Activated T-helper 1 cell treated with anti-CD3 and anti-CD28 coated beads, Interleukin-12 subunit alpha, Interleukin-12 subunit beta, Interleukin-2, Interleukin-4 antibody, amounts not matched to agents 30 ng/mL and 10 ng/mL and 1 ng/mL, durations not matched to agents 14 hours and 24 hours and 36 hours (primary cell): Measurements from ENCODE around the gene HDAC5. TPM values are rescaled to one million over a fixed set of nuclear protein-coding genes. Genes with fewer than 3 reads are reported as not detected.
A peak's percentile ranks its signal among the peaks of the same experiment; 100 is the strongest.
"Not testable (repeated sequence)": the region's sequence is repeated elsewhere in the genome, so short reads cannot be mapped to it uniquely, and the experiment has no call there.

Source experiments
- DNase-seq: peaks from one replicate; pipeline ENCODE4 v3.0.0; 2021; ENCODE audit warnings: low spot score
- H3K27ac Mint-ChIP-seq: one replicate; pipeline ENCODE4 v1.8.0; 2021; ENCODE audit warnings: mild to moderate bottlenecking, mixed read lengths
- H3K27me3 Mint-ChIP-seq: one replicate; pipeline ENCODE4 v1.8.0; 2022; ENCODE audit warnings: mild to moderate bottlenecking, moderate library complexity, mixed read lengths; ENCODE audit not compliant: insufficient read depth
- H3K36me3 Mint-ChIP-seq: one replicate; pipeline ENCODE4 v1.8.0; 2021; ENCODE audit warnings: low read depth, mixed read lengths
- H3K4me1 Mint-ChIP-seq: one replicate; pipeline ENCODE4 v1.8.0; 2021; ENCODE audit warnings: low read depth, mixed read lengths
- H3K4me3 Mint-ChIP-seq: one replicate; pipeline ENCODE4 v1.8.0; 2021; ENCODE audit warnings: mild to moderate bottlenecking, moderate library complexity, mixed read lengths
- H3K9me3 Mint-ChIP-seq: one replicate; pipeline ENCODE4 v1.8.0; 2021; ENCODE audit warnings: mixed read lengths
- intact Hi-C: fragments of 100-400 bp; cut with micrococcal nuclease; formaldehyde crosslinking; loops from one replicate; pipeline ENCODE4 v1.15.1; 2024
- total RNA-seq: library from RNA; stranded (reverse); gene quantifications from 2 replicates; pipeline ENCODE4 v1.2.3, GENCODE V29; 2022

Gene HDAC5
- total RNA-seq, 1 donor from 2014 or later = 20.6 TPM

DNA sequence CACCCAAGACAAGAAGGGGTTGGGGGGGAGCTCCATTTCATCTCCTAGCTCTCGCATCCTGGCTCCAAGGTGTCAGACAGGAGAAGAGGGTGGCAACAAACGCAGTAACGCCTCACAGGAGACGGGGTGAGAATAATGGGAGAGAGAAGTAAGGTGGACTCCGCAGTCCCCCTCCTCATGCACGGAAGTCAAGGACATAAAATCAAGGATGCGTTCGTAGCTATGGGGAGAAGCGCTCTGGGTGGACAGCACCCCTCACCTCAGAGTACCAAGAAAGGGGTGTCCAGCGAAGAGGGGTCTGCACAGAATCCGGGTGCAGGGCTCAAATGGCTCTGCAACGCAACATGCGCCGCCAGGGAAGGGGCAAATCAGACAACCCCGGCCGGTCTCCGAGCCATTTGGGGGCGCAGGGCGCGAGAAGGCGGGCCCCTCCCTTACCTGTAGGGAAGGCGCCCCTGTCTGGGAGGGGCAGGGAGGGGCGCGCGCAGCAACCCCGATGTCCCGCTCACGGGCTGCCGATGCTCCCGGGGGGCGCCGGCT is 555 bp downstream of the HDAC5 start:
- Mint-ChIP-seq H3K4me3 (peak overlapping the region; percentile 89), H3K9me3 (no peaks in the 10 kb centered on the region)
- DNase-seq = no peak

DNA sequence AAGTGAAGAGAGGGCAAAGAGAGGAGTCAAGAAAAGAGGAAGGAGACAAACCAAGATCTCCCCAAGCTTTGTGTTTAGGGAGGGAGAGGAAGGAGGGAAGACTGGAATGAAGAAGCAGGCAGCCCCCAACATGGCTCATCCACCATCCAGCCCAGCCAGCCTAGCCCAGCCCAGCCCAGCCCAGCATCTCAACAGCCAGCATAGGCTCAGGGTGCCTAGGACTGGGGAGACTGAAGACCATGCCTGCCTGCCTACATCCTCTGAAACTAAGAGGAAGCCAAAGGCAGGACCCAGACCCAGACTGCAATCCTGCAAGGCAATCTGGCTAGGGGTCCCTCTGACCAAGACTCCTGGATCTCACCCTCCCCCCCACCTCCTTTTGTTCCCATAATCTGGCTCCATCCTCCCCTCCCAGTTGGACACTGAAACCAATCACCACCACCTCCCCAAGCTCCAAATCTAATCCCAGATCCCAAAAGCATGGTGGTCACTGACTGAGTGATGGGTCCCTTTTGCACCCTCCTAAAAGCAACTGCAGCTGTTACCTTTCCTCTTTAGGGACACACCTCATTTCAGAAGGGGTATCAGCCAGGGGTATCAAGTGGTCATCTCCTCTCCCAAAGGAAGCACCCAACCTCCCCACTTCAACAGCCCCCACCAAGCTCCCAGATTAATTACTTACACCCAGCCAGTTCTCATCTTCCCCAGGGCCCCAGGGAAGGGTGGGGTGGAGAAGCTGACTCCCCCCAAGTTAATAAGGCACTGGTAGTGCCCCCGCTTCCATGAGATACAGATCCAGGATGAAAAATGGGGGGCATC is 1.2 kb downstream of the HDAC5 start:
- peaks cover 25% of the 10 kb centered on the region for H3K4me1 Mint-ChIP-seq
- DNase-seq = no peak
- peaks cover 12% of the 10 kb centered on the region for H3K27me3 Mint-ChIP-seq
- intact Hi-C loops = loop anchor here (2.0 to 5.0 kb wide), 5 partner anchors 35 to 225 kb away; partner anchors contain the start of genes GRN and TMEM101
- peak overlapping the region; percentile 89 for H3K4me3 Mint-ChIP-seq
- H3K27ac Mint-ChIP-seq = peak overlapping the region; percentile 76
- no peaks in the 10 kb centered on the region for H3K9me3 Mint-ChIP-seq
- H3K36me3 Mint-ChIP-seq = no peaks in the 10 kb centered on the region

More for the DNA sequence above, 555 bp downstream of the HDAC5 start:
- H3K36me3 Mint-ChIP-seq = no peaks in the 10 kb centered on the region
- H3K27me3 Mint-ChIP-seq = peaks cover 12% of the 10 kb centered on the region
- peaks cover 25% of the 10 kb centered on the region for H3K4me1 Mint-ChIP-seq
- intact Hi-C loops = loop anchor here (1.0 to 5.0 kb wide), 9 partner anchors 18 to 224 kb away; partner anchors contain the start of genes G6PC3, GRN, HROB and LSM12
- H3K27ac Mint-ChIP-seq = peak overlapping the region; percentile 76

DNA sequence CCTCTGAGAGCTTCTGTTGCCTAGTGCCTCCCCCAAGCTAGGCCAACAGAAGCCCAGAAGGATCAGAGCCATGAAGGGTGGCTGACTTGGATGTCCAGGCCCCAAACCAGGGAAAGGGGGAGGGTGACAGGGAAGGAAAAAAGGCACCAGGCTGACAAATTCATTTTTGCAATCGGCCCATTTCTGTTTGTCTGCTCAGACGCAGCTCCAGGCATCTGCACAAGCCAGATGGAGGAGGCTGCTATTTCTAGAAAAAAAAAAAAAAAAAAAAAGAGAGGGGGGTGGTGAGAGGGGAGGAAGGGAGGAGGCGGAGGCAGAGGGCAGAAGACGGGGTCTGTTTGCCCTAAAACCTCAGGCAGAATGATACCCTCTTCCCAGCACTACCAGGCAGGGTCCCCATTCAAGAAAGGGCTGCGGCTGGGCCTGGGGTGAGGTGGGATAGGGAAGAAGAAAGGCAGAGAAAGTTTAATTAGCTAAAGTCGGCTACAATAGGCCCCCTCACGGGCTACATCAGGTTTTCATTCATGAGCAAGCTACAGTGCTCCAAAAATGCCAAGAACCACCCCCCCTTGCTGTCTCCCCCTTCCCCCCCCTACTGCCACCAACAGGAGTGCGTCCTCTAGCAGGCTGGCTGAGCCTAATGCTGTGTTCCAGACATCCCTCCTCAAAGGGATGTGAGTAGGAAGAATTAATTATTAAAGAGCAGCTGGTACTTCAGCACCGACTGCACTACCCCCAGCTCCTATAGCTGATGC is 2.4 kb downstream of the HDAC5 start:
- intact Hi-C loops = loop anchor here (5.0 kb wide), 2 partner anchors 206 to 226 kb away; partner anchors contain the start of gene GRN
- DNase-seq = no peak
- no peaks in the 10 kb centered on the region for H3K36me3 Mint-ChIP-seq
- H3K4me3 Mint-ChIP-seq = peak overlapping the region; percentile 89
- peaks cover 12% of the 10 kb centered on the region for H3K27me3 Mint-ChIP-seq
- H3K4me1 Mint-ChIP-seq = peaks cover 25% of the 10 kb centered on the region
- no peak overlapping the region for H3K27ac Mint-ChIP-seq
- H3K9me3 Mint-ChIP-seq = no peaks in the 10 kb centered on the region

DNA sequence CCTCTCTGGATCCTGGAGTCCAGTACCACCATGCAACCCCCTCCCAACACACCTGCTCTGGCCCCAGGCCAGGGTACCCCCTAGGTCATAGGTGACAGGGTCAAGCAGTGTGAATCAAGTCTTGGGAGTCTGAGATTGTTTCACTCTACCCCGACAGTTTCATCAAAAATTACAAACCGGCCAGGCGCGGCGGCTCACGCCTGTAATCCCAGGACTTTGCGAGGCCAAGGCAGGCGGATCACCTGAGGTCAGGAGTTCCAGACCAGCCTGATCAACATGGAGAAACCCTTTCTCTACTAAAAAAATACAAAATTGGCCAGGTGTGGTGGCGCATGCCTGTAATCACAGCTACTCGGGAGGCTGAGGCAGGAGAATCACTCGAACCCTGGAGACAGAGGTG is 3.2 kb downstream of the HDAC5 start:
- peaks cover 25% of the 10 kb centered on the region for H3K4me1 Mint-ChIP-seq
- intact Hi-C loops = loop anchor here (5.0 kb wide), 2 partner anchors 207 to 227 kb away; partner anchors contain the start of gene GRN
- not testable (repeated sequence) for H3K9me3 Mint-ChIP-seq, DNase-seq, H3K27ac Mint-ChIP-seq, H3K4me3 Mint-ChIP-seq, H3K36me3 Mint-ChIP-seq
- peaks cover 12% of the 10 kb centered on the region for H3K27me3 Mint-ChIP-seq

DNA sequence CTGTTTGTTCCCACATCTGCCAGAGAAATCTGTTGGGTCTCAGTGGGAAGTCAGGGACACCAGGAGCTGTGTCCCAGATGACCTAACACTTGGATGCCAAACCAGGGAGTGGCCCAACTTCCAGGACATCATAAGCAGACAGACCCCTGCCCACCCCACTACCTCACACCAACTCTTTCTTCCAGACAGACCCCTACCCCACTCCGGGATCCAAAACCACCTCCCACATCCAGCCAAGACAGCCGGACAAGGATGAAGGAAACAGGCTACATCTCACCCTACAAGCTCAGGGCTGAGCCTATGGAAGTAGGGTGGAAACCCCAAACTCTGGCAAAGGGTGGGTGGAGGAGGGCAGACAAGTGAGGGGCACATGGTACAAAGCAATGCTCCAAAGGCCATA is 3.6 kb downstream of the HDAC5 start:
- Mint-ChIP-seq H3K9me3 (no peaks in the 10 kb centered on the region), H3K27me3 (peaks cover 12% of the 10 kb centered on the region), H3K27ac (no peak overlapping the region), H3K4me3 (peak overlapping the region; percentile 33), H3K36me3 (no peaks in the 10 kb centered on the region), H3K4me1 (peaks cover 25% of the 10 kb centered on the region)
- intact Hi-C loops = loop anchor here (5.0 kb wide), 2 partner anchors 208 to 228 kb away; partner anchors contain the start of gene GRN
- no peak for DNase-seq

DNA sequence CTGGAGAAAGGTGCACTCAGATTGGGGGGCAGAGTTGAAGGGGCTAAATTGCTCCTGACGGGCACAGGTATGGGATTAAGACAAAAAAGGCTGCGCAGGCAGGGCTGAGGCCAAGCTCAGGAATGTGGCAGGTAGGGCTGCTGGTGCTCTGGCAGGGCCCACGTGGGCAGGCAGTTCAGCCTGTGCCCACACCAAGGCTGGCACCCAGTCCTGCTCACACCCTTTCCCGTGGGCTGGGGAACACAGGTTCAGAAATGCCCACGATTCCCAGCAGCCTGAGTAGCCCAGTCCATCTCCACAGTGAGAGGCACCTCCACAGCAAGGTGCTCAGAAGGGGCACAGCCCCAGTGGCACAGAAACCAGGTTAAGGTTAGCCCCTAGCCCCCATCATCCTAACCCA is 4.4 kb downstream of the HDAC5 start:
- no peaks in the 10 kb centered on the region for H3K36me3 Mint-ChIP-seq
- peaks cover 12% of the 10 kb centered on the region for H3K27me3 Mint-ChIP-seq
- intact Hi-C loops = no loop called here
- H3K9me3 Mint-ChIP-seq = no peaks in the 10 kb centered on the region
- H3K4me3 Mint-ChIP-seq = no peak overlapping the region
- DNase-seq = no peak
- H3K4me1 Mint-ChIP-seq = peaks cover 22% of the 10 kb centered on the region
- no peak overlapping the region for H3K27ac Mint-ChIP-seq

DNA sequence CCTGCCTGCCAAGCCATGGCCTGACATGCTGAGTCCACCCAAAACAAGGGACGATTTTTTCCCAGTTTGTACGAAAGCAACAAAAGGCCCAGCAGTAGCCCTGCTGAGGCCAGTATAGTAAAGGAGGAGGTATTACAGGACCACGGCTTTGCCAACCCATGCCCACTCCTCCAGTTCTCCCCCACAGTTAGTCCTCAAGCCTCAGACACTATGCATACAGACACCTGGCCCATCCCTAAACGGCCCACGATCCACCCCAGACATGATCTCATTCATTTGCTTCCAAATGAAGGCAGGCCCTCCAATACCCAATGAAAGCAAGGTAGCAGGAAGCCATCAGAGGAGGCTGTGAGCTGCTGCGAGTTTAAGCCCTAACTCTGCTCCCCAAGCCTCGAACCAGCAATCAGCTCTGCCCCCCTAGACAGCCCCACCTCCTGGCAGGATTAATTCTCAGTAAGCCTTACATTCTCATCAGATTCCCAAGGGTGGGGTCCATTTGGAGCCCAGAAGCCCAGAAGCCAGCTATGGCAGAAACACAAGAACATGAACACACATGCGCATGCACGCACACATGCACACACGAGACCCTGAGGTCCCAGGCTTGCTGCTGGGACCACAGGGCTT is 4.9 kb downstream of the HDAC5 start:
- Mint-ChIP-seq H3K36me3 (no peaks in the 10 kb centered on the region), H3K4me3 (no peak overlapping the region), H3K27ac (no peak overlapping the region), H3K27me3 (peaks cover 10% of the 10 kb centered on the region), H3K4me1 (peaks cover 19% of the 10 kb centered on the region), H3K9me3 (no peaks in the 10 kb centered on the region)
- no peak for DNase-seq
- intact Hi-C loops = no loop called here

DNA sequence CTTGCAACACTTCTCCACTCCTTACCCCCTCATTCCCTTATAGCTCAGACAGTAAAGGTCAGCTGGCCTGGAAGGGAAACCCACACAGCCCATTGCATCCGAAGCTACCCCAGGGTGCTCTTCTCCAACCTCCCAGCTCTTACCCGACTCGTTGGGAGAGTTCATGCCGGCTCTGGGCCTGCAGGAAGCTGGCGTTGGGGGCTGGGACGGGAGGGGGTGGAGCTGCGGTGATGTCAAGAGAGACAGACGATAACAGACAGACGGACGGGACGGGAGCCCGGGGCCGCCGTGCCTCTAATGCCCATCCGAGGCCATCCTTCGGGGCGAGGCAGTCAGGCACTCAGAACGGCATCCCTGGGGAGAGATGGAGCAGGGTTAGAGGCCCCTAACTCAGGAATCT is 6.1 kb downstream of the HDAC5 start:
- Mint-ChIP-seq H3K9me3 (no peaks in the 10 kb centered on the region), H3K4me1 (peaks cover 16% of the 10 kb centered on the region), H3K4me3 (no peak overlapping the region), H3K27me3 (peaks cover 6% of the 10 kb centered on the region), H3K36me3 (no peaks in the 10 kb centered on the region), H3K27ac (no peak overlapping the region)
- intact Hi-C loops = no loop called here
- no peak for DNase-seq

DNA sequence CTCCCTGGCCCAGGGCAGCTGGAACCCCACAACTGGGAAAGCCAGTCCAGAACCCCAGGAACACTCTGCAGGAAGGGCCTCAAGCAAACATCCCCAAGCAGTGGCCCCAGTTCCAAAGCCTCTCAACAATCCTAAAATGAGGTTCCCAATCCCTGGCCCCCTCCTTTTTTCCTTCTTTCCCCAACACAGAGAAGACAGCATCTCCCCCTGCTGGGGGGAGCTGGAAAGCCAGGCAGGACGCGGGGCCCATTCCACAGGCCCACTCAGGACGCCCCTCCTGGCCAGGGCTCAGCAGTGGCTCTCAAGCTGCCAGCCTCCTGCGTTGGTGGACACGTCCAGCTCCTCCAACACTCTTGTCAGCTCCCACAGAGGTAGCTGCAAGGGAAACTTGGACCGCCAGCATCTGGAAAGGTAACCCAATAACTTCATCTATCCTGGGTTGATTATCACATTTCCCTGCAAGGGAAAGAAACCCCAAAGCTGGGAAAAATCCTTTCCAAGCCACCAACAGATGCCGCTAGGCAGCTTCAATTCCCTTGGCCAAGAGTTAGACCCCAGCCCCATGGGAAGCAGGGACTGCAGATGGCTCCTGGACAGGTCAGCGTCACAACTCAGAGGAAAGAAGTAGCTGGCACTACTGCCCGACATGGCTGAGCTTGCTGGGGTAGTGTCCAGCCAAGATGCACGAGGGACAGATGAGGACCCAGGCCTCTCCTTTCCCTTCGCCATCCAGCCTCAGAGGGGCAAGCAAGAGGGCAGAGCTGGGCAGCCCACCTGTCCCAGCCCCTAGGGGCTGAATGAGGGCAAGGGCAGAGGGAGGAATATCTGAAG is 7.6 kb downstream of the HDAC5 start:
- H3K9me3 Mint-ChIP-seq = no peaks in the 10 kb centered on the region
- H3K27me3 Mint-ChIP-seq = peaks cover 4% of the 10 kb centered on the region
- no peak overlapping the region for H3K27ac Mint-ChIP-seq
- H3K36me3 Mint-ChIP-seq = no peaks in the 10 kb centered on the region
- H3K4me1 Mint-ChIP-seq = peaks cover 5% of the 10 kb centered on the region
- H3K4me3 Mint-ChIP-seq = no peak overlapping the region
- DNase-seq = no peak
- intact Hi-C loops = no loop called here

DNA sequence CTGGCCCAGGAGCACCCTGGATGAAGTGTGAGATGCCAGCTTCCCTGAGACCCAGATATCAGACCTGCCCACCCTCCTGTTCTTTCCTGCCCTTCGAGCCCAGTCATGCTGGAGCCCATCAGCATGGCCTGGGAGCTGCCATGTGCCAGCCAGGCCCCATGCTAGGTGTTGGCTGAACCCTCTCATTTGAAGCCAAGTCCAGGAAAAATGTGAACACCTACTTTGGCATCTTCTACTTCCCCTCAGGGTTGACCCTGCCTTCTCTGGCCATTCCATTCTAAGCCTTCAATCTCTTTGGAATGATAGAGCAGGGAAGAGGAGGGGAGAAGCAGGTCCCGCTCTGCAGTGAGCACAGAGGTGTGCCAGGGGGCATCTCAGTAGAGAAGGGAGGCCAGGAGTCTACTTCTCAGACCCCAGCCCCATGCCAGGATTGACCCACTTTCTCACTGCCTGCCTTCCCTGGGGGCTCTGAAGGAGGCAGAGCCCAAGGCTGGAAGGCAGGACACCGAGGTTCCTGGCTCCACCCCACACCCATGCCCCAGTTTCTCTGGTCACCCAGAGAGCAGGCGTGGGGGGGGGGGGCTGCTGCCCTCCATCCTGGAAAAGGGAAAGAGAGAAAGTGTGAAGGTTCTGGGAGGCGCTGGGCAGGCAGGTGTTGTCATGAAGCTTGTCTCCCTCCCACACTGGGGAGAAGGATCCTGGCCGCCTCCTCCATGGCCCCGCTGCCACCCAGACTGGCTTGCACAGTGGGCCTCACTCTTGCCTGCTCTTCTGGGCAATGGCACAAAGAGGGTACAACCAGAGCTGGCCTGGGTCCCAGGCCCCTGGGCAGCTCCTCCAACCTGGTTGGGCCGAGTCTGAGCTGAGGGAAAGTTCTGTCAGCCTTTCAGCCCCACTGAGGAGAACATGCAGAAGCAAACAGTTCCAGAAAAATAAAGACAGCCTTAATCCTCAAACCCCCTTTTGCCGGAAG is 9.3 kb downstream of the HDAC5 start:
- intact Hi-C loops = no loop called here
- no peaks in the 10 kb centered on the region for H3K36me3 Mint-ChIP-seq

DNA sequence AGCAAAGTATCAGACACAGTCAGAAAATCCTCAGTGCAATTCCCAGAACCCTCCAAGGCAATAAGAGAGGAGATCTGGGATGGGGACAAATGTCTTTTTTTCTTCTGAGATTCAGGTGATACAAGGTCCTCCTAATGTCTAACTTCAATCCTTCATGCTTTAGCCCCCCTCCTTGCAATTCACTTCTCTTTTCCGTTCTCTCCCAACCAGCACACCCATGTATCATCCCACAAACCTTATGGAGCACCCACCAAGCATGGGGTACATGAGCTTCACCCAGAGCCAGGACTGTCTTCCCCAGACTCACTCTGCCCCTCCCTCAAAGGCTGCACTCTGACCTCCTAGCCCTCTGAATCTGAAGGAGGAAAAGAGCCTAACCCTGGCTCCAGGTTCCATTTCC is 10.1 kb downstream of the HDAC5 start:
- Mint-ChIP-seq H3K4me1 (peaks cover 5% of the 10 kb centered on the region), H3K4me3 (no peak overlapping the region), H3K36me3 (no peaks in the 10 kb centered on the region), H3K27me3 (peaks cover 3% of the 10 kb centered on the region), H3K9me3 (no peaks in the 10 kb centered on the region), H3K27ac (no peak overlapping the region)
- no peak for DNase-seq
- intact Hi-C loops = no loop called here

More for the DNA sequence above, 9.3 kb downstream of the HDAC5 start:
- Mint-ChIP-seq H3K27ac (no peak overlapping the region), H3K4me1 (peaks cover 5% of the 10 kb centered on the region), H3K4me3 (no peak overlapping the region), H3K9me3 (no peaks in the 10 kb centered on the region), H3K27me3 (peaks cover 3% of the 10 kb centered on the region)
- no peak for DNase-seq
